ENCODE results near the gene NFIC. TPM values are rescaled to one million over a fixed set of nuclear protein-coding genes. Genes with fewer than 3 reads are reported as not detected.

The NFIC gene
- polyA plus RNA-seq, 1 donor from 2014 or later: 0.24 TPM

DNA sequence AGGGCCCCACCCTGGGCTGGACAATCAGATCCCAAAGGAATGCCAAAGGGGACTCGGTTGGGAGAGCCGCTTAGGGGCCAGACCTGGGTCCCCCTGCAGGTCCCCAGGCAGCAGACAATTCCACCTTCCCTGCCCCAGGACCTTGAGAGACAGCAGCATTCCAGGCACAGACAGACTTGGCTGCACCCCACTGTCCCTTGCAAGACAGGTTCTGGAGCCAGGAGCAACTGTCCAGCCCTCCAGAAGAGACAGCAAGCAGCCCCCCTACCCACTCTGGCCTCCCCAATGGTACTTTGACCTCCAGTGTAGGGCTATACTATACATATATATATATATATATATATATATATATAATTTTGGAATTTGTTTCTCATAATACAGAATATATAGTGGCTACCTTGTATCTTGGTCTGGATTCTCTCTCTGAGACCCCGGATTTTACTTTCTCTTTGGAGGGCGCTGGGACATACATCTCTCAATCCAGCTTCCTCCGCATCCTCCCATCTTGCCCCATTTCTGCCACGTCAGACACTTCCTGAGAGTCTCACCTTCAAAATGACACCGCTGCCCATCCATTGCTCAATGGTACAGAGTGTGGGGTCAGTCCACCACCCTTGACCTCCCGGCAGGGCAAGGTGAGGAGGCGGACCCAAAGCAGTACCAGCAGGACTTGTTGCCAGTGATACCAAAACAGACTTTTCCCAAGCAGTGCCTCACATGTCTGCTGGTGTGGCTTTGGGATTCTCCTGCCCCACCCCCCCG, 101.2 kb downstream of the NFIC start:
- no peak overlapping the region for H3K9ac ChIP-seq (ENCODE audit: low read length)
- H3K9me3 ChIP-seq (ENCODE audit: low read length): no peaks in the 10 kb centered on the region
- no peaks in the 10 kb centered on the region for H3F3A ChIP-seq (ENCODE audit: insufficient read depth, low read length, poor library complexity, severe bottlenecking)
- H4K20me1 ChIP-seq (ENCODE audit: insufficient read depth): no peaks in the 10 kb centered on the region
- no peaks in the 10 kb centered on the region for H3K36me3 ChIP-seq (ENCODE audit: insufficient read depth, low read length)
- H3K79me2 ChIP-seq (replicated peaks; ENCODE audit: insufficient read depth, low read length): no peaks in the 10 kb centered on the region
- H3K4me3 ChIP-seq (ENCODE audit: low read length): no peak overlapping the region
- H2AFZ ChIP-seq (ENCODE audit: low read depth, low read length): no peak overlapping the region
- peaks cover 41% of the 10 kb centered on the region for H3K27me3 ChIP-seq (ENCODE audit: insufficient read depth, low read depth, low read length)
- H3K4me2 ChIP-seq (ENCODE audit: low read length): no peak overlapping the region
- H3K27ac ChIP-seq (ENCODE audit: low read length): no peak overlapping the region
- TF ChIP-seq EZH2 (IDR thresholded peaks at IDR 0.05; ENCODE audit: borderline replicate concordance, insufficient read depth, low read length, poor library complexity, severe bottlenecking) (no peak), TAF1 (IDR thresholded peaks at IDR 0.05; ENCODE audit: low read depth) (no peak), POLR2AphosphoS5 (IDR thresholded peaks at IDR 0.05) (no peak), EP300 (conservative IDR thresholded peaks at IDR 0.05; ENCODE audit: poor library complexity, severe bottlenecking) (no peak), MXI1 (conservative IDR thresholded peaks at IDR 0.05; ENCODE audit: poor library complexity, severe bottlenecking) (no peak), RAD21 (conservative IDR thresholded peaks at IDR 0.05) (no peak), SMC3 (conservative IDR thresholded peaks at IDR 0.05; ENCODE audit: poor library complexity) (no peak)
- TF ChIP-seq, protein P1, sequence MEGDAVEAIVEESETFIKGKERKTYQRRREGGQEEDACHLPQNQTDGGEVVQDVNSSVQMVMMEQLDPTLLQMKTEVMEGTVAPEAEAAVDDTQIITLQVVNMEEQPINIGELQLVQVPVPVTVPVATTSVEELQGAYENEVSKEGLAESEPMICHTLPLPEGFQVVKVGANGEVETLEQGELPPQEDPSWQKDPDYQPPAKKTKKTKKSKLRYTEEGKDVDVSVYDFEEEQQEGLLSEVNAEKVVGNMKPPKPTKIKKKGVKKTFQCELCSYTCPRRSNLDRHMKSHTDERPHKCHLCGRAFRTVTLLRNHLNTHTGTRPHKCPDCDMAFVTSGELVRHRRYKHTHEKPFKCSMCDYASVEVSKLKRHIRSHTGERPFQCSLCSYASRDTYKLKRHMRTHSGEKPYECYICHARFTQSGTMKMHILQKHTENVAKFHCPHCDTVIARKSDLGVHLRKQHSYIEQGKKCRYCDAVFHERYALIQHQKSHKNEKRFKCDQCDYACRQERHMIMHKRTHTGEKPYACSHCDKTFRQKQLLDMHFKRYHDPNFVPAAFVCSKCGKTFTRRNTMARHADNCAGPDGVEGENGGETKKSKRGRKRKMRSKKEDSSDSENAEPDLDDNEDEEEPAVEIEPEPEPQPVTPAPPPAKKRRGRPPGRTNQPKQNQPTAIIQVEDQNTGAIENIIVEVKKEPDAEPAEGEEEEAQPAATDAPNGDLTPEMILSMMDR (IDR thresholded peaks at IDR 0.05; ENCODE audit: poor library complexity, severe bottlenecking): no peak
- TF ChIP-seq, protein P2, sequence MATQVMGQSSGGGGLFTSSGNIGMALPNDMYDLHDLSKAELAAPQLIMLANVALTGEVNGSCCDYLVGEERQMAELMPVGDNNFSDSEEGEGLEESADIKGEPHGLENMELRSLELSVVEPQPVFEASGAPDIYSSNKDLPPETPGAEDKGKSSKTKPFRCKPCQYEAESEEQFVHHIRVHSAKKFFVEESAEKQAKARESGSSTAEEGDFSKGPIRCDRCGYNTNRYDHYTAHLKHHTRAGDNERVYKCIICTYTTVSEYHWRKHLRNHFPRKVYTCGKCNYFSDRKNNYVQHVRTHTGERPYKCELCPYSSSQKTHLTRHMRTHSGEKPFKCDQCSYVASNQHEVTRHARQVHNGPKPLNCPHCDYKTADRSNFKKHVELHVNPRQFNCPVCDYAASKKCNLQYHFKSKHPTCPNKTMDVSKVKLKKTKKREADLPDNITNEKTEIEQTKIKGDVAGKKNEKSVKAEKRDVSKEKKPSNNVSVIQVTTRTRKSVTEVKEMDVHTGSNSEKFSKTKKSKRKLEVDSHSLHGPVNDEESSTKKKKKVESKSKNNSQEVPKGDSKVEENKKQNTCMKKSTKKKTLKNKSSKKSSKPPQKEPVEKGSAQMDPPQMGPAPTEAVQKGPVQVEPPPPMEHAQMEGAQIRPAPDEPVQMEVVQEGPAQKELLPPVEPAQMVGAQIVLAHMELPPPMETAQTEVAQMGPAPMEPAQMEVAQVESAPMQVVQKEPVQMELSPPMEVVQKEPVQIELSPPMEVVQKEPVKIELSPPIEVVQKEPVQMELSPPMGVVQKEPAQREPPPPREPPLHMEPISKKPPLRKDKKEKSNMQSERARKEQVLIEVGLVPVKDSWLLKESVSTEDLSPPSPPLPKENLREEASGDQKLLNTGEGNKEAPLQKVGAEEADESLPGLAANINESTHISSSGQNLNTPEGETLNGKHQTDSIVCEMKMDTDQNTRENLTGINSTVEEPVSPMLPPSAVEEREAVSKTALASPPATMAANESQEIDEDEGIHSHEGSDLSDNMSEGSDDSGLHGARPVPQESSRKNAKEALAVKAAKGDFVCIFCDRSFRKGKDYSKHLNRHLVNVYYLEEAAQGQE (IDR thresholded peaks at IDR 0.05; ENCODE audit: borderline replicate concordance): no peak
- H3K9me2 ChIP-seq (ENCODE audit: insufficient read depth, low read length): no peaks in the 10 kb centered on the region

DNA sequence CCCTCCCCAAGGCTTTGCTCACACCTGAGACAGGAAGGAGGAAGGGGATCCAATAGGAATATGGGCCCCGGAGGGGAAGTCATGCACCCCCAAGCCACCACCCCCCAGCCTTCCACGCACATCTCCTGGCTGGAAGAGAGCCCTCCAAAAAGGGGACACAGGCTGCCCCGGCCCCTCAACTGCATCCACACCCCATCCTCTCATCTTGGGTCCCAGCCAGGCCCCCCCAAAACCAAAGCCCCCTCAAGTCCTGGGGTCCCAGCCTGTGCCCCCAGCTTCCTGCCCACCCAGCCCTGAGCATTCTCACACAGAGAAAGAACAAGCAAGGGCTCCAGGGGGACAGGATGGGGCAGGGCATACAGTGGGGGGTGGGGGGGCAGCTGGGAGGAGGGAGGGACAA, 101.8 kb downstream of the NFIC start:
- Histone ChIP-seq H3F3A (ENCODE audit: insufficient read depth, low read length, poor library complexity, severe bottlenecking) (no peaks in the 10 kb centered on the region), H3K79me2 (replicated peaks; ENCODE audit: insufficient read depth, low read length) (no peaks in the 10 kb centered on the region), H3K4me2 (ENCODE audit: low read length) (no peak overlapping the region), H3K4me3 (ENCODE audit: low read length) (no peak overlapping the region), H3K27me3 (ENCODE audit: insufficient read depth, low read depth, low read length) (peaks cover 35% of the 10 kb centered on the region), H3K27ac (ENCODE audit: low read length) (no peak overlapping the region), H3K36me3 (ENCODE audit: insufficient read depth, low read length) (no peaks in the 10 kb centered on the region), H4K20me1 (ENCODE audit: insufficient read depth) (no peaks in the 10 kb centered on the region), H3K9ac (ENCODE audit: low read length) (no peak overlapping the region), H2AFZ (ENCODE audit: low read depth, low read length) (no peak overlapping the region), H3K9me3 (ENCODE audit: low read length) (no peaks in the 10 kb centered on the region), H3K9me2 (ENCODE audit: insufficient read depth, low read length) (no peaks in the 10 kb centered on the region)
- TF ChIP-seq POLR2AphosphoS5 (IDR thresholded peaks at IDR 0.05): no peak
- no peak for TF ChIP-seq MXI1 (conservative IDR thresholded peaks at IDR 0.05; ENCODE audit: poor library complexity, severe bottlenecking)
- TF ChIP-seq RAD21 (conservative IDR thresholded peaks at IDR 0.05): no peak
- no peak for TF ChIP-seq SMC3 (conservative IDR thresholded peaks at IDR 0.05; ENCODE audit: poor library complexity)
- TF ChIP-seq EP300 (conservative IDR thresholded peaks at IDR 0.05; ENCODE audit: poor library complexity, severe bottlenecking): no peak
- TF ChIP-seq, protein P1 (IDR thresholded peaks at IDR 0.05; ENCODE audit: poor library complexity, severe bottlenecking): no peak
- no peak for TF ChIP-seq TAF1 (IDR thresholded peaks at IDR 0.05; ENCODE audit: low read depth)
- no peak for TF ChIP-seq EZH2 (IDR thresholded peaks at IDR 0.05; ENCODE audit: borderline replicate concordance, insufficient read depth, low read length, poor library complexity, severe bottlenecking)
- TF ChIP-seq, protein P2 (IDR thresholded peaks at IDR 0.05; ENCODE audit: borderline replicate concordance): no peak
